Neural cell (in vitro differentiated cells): Measurements from ENCODE around the gene SAMSN1. TPM values are rescaled to one million over a fixed set of nuclear protein-coding genes. Genes with fewer than 3 reads are reported as not detected.

Experiments used
- H2AFZ ChIP-seq: fragments of 200-600, 300-800 bp; sonication (generic), shearing (Covaris generic); 2 replicates; pipeline ENCODE4 v1.6.0; 2014; ENCODE audit warnings: low read depth, mild to moderate bottlenecking, antibody characterized with exemption, low read length, moderate library complexity
- H3F3A ChIP-seq: fragments of 200-600 bp; shearing (Covaris generic); 2 replicates; pipeline ENCODE4 v1.6.1; 2016; ENCODE audit warnings: mild to moderate bottlenecking, moderate library complexity, mixed read lengths, antibody characterized with exemption, low read length; ENCODE audit not compliant: insufficient read depth, poor library complexity, severe bottlenecking
- H3K27ac ChIP-seq: fragments of 200-600, 300-800 bp; sonication (generic), shearing (Covaris generic); 2 replicates; pipeline ENCODE4 v1.5.1; 2014; ENCODE audit warnings: mild to moderate bottlenecking, low read length, moderate library complexity
- H3K27me3 ChIP-seq: fragments of 300-800, 200-600 bp; sonication (generic), shearing (Covaris generic); 2 replicates; pipeline ENCODE4 v1.6.0; 2014; ENCODE audit warnings: mild to moderate bottlenecking, low read depth, low read length, moderate library complexity; ENCODE audit not compliant: insufficient read depth
- H3K36me3 ChIP-seq: fragments of 300-800, 200-600 bp; sonication (generic), shearing (Covaris generic); 2 replicates; pipeline ENCODE4 v1.5.1; 2014; ENCODE audit warnings: mild to moderate bottlenecking, antibody characterized with exemption, low read length, moderate library complexity; ENCODE audit not compliant: insufficient read depth
- H3K4me2 ChIP-seq: fragments of 300-800, 200-600 bp; sonication (generic), shearing (Covaris generic); 2 replicates; pipeline ENCODE4 v1.6.0; 2014; ENCODE audit warnings: mild to moderate bottlenecking, low read length
- H3K4me3 ChIP-seq: fragments of 300-800, 200-600 bp; sonication (generic), shearing (Covaris generic); 2 replicates; pipeline ENCODE4 v1.5.1; 2014; ENCODE audit warnings: mild to moderate bottlenecking, low read length, moderate library complexity
- H3K79me2 ChIP-seq: fragments of 200-600 bp; shearing (Covaris generic); replicated peaks from 2 replicates; pipeline ENCODE4 v1.6.0; 2014; ENCODE audit warnings: mild to moderate bottlenecking, low read length, moderate library complexity; ENCODE audit not compliant: insufficient read depth
- H3K9ac ChIP-seq: fragments of 300-800, 200-600 bp; sonication (generic), shearing (Covaris generic); 2 replicates; pipeline ENCODE4 v1.6.1; 2016; ENCODE audit warnings: mild to moderate bottlenecking, low read length, mixed read lengths
- H3K9me2 ChIP-seq: fragments of 200-600 bp; shearing (Covaris generic); 2 replicates; pipeline ENCODE4 v1.6.1; 2016; ENCODE audit warnings: mild to moderate bottlenecking, low read length, mixed read lengths; ENCODE audit not compliant: insufficient read depth
- H3K9me3 ChIP-seq: fragments of 200-600, 300-800 bp; sonication (generic), shearing (Covaris generic); 2 replicates; pipeline ENCODE4 v1.6.1; 2016; ENCODE audit warnings: mild to moderate bottlenecking, mixed run types, low read length, moderate library complexity, mixed read lengths
- H4K20me1 ChIP-seq: fragments of 200-600 bp; shearing (Covaris generic); 2 replicates; pipeline ENCODE4 v1.6.1; 2016; ENCODE audit warnings: mild to moderate bottlenecking, mixed run types; ENCODE audit not compliant: insufficient read depth
- EP300 ChIP-seq: fragments of 450-650 bp; conservative IDR thresholded peaks from 2 replicates; pipeline ENCODE4 v1.6.1; 2014; ENCODE audit warnings: antibody characterized with exemption, mild to moderate bottlenecking, moderate library complexity; ENCODE audit not compliant: poor library complexity, severe bottlenecking
- EZH2 ChIP-seq: fragments of 200-600, 300-800 bp; shearing (Covaris generic), sonication (generic); IDR thresholded peaks from 2 replicates; pipeline ENCODE4 v1.6.1; 2014; ENCODE audit warnings: antibody characterized with exemption, low read length, borderline replicate concordance, mild to moderate bottlenecking; ENCODE audit not compliant: insufficient read depth, poor library complexity, severe bottlenecking
- MXI1 ChIP-seq: fragments of 450-650 bp; conservative IDR thresholded peaks from 2 replicates; pipeline ENCODE4 v1.6.1; 2014; ENCODE audit warnings: antibody characterized with exemption, mild to moderate bottlenecking; ENCODE audit not compliant: poor library complexity, severe bottlenecking
- POLR2AphosphoS5 ChIP-seq: IDR thresholded peaks from 2 replicates; pipeline ENCODE4 v1.6.1; 2012
- RAD21 ChIP-seq: fragments of 450-650 bp; conservative IDR thresholded peaks from 2 replicates; pipeline ENCODE4 v1.6.1; 2014; ENCODE audit warnings: antibody characterized with exemption, mild to moderate bottlenecking, moderate library complexity
- SMC3 ChIP-seq: fragments of 450-650 bp; conservative IDR thresholded peaks from 2 replicates; pipeline ENCODE4 v1.6.1; 2014; ENCODE audit warnings: antibody characterized with exemption, mild to moderate bottlenecking, moderate library complexity; ENCODE audit not compliant: poor library complexity
- TAF1 ChIP-seq: IDR thresholded peaks from 2 replicates; pipeline ENCODE4 v1.6.1; 2012; ENCODE audit warnings: low read depth
- polyA plus RNA-seq: library from polyadenylated mRNA; depleted of rRNA; stranded (reverse); fragments of >200 nt; gene quantifications from 2 replicates; pipeline ENCODE4 v1.2.3, GENCODE V29; 2014
- TF ChIP-seq, protein P1 (sequence below): IDR thresholded peaks from 2 replicates; pipeline ENCODE4 v1.6.1; 2012; ENCODE audit warnings: borderline replicate concordance
- TF ChIP-seq, protein P2 (sequence below): fragments of 450-650 bp; IDR thresholded peaks from 2 replicates; pipeline ENCODE4 v1.5.1; 2014; ENCODE audit warnings: antibody characterized with exemption, mild to moderate bottlenecking, moderate library complexity; ENCODE audit not compliant: poor library complexity, severe bottlenecking

The SAMSN1 gene
- polyA plus RNA-seq, 1 donor from 2014 or later, result 18.2 TPM

DNA sequence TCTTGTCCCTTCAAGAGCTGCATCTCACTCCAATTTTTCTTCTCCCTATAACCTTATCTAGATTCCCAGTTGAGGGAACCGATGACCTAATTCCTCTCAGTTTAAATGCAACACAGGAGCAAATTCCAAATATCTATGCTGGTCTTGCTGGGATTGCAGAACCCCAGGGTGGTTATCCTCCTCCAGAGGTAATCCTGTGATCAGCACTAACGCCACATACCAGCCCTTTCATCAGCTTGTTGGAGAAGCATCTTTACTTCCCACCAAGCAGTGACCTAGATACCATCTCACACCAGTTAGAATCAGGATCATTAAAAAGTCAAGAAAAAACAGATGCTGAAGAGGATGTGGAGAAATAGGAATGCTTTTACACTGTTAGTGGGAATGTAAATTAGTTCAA is 52.4 kb downstream of the SAMSN1 start:
- Histone ChIP-seq H3K27me3 (no peaks in the 10 kb centered on the region), H3K27ac (no peak overlapping the region), H3K4me2 (no peak overlapping the region), H3K4me3 (no peak overlapping the region), H3K79me2 (no peaks in the 10 kb centered on the region), H3F3A (no peaks in the 10 kb centered on the region), H3K9me3 (no peaks in the 10 kb centered on the region), H3K36me3 (no peaks in the 10 kb centered on the region), H3K9me2 (no peaks in the 10 kb centered on the region), H3K9ac (no peak overlapping the region), H2AFZ (no peak overlapping the region), H4K20me1 (no peaks in the 10 kb centered on the region)
- TF ChIP-seq TAF1, result no peak
- no peak for TF ChIP-seq SMC3
- TF ChIP-seq EZH2, result no peak
- TF ChIP-seq RAD21, result no peak
- TF ChIP-seq, protein P1, sequence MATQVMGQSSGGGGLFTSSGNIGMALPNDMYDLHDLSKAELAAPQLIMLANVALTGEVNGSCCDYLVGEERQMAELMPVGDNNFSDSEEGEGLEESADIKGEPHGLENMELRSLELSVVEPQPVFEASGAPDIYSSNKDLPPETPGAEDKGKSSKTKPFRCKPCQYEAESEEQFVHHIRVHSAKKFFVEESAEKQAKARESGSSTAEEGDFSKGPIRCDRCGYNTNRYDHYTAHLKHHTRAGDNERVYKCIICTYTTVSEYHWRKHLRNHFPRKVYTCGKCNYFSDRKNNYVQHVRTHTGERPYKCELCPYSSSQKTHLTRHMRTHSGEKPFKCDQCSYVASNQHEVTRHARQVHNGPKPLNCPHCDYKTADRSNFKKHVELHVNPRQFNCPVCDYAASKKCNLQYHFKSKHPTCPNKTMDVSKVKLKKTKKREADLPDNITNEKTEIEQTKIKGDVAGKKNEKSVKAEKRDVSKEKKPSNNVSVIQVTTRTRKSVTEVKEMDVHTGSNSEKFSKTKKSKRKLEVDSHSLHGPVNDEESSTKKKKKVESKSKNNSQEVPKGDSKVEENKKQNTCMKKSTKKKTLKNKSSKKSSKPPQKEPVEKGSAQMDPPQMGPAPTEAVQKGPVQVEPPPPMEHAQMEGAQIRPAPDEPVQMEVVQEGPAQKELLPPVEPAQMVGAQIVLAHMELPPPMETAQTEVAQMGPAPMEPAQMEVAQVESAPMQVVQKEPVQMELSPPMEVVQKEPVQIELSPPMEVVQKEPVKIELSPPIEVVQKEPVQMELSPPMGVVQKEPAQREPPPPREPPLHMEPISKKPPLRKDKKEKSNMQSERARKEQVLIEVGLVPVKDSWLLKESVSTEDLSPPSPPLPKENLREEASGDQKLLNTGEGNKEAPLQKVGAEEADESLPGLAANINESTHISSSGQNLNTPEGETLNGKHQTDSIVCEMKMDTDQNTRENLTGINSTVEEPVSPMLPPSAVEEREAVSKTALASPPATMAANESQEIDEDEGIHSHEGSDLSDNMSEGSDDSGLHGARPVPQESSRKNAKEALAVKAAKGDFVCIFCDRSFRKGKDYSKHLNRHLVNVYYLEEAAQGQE, result no peak

DNA sequence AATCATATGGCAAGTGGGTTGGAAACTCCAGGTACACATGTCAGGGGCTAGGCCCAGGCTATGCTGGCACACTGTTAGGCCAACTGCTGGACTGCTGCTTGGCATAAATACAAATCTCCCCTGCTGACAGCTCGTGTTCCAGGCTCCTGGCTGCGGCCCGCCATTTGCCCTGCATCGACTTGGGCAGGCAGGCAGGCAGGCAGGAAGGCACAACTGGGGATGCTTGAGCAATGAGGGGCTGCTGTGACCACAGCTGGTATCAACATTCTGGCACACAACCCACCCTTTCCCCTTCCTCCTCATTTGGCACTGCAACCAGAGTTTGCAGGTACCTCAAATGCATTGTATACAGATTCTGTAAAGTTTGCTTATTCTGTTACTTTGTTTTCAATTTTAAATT is 53.2 kb downstream of the SAMSN1 start:
- Histone ChIP-seq H3K36me3 (no peaks in the 10 kb centered on the region), H3K9me3 (no peaks in the 10 kb centered on the region), H3K27me3 (no peaks in the 10 kb centered on the region), H4K20me1 (no peaks in the 10 kb centered on the region), H3K9me2 (no peaks in the 10 kb centered on the region), H3K9ac (no peak overlapping the region), H3K79me2 (no peaks in the 10 kb centered on the region), H3K4me3 (no peak overlapping the region), H3K27ac (no peak overlapping the region), H3F3A (peaks cover 4% of the 10 kb centered on the region), H2AFZ (no peak overlapping the region), H3K4me2 (no peak overlapping the region)
- TF ChIP-seq SMC3, result no peak
- TF ChIP-seq, protein P2, sequence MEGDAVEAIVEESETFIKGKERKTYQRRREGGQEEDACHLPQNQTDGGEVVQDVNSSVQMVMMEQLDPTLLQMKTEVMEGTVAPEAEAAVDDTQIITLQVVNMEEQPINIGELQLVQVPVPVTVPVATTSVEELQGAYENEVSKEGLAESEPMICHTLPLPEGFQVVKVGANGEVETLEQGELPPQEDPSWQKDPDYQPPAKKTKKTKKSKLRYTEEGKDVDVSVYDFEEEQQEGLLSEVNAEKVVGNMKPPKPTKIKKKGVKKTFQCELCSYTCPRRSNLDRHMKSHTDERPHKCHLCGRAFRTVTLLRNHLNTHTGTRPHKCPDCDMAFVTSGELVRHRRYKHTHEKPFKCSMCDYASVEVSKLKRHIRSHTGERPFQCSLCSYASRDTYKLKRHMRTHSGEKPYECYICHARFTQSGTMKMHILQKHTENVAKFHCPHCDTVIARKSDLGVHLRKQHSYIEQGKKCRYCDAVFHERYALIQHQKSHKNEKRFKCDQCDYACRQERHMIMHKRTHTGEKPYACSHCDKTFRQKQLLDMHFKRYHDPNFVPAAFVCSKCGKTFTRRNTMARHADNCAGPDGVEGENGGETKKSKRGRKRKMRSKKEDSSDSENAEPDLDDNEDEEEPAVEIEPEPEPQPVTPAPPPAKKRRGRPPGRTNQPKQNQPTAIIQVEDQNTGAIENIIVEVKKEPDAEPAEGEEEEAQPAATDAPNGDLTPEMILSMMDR, result no peak
- no peak for TF ChIP-seq EP300
- TF ChIP-seq, protein P1, result no peak
- TF ChIP-seq MXI1, result no peak
- no peak for TF ChIP-seq EZH2
- TF ChIP-seq RAD21, result no peak
- TF ChIP-seq POLR2AphosphoS5, result no peak
- TF ChIP-seq TAF1, result no peak
